GM12878 (cell line): ENCODE measurements around the gene PPP4R3B. TPM values are rescaled to one million over a fixed set of nuclear protein-coding genes. Genes with fewer than 3 reads are reported as not detected.
"Not testable (repeated sequence)": the region's sequence is repeated elsewhere in the genome, so short reads cannot be mapped to it uniquely, and the experiment has no call there.

Experiments
- ATAC-seq: fragments of 200-7000 bp; cut with Tn5 transposase; 3 replicates; pipeline ENCODE4 v1.9.1; 2020; ENCODE audit warnings: mild to moderate bottlenecking, moderate library complexity
- BruUV-seq: library from RNA; stranded (reverse); fragments of 400-500 nt; replicated peaks from 2 replicates; lab custom pipeline; 2021; lab: Mats Ljungman, UMichigan
- CTCF ChIA-PET: fragments of 300-600 bp; sonication (Branson Sonifier 250); formaldehyde crosslinking; extraction: SDS; loops from one replicate; lab custom pipeline; 2021; ENCODE audit warnings: inconsistent platforms; lab: Yijun Ruan, JAX
- POLR2A ChIA-PET: fragments of 350-600 bp; formaldehyde crosslinking; extraction: SDS; loops from one replicate; lab custom pipeline; 2021; ENCODE audit warnings: inconsistent platforms; lab: Charles Lee
- RAD21 ChIA-PET: fragments of 300-600 bp; sonication (Branson Sonifier 250); formaldehyde crosslinking; loops from one replicate; lab custom pipeline; 2023; ENCODE audit warnings: antibody characterized with exemption; ENCODE audit not compliant: unreplicated experiment; lab: Charles Lee
- SMC1A ChIA-PET: fragments of 300-600 bp; sonication (Branson Sonifier 250); formaldehyde crosslinking; loops from one replicate; lab custom pipeline; 2023; ENCODE audit not compliant: unreplicated experiment, uncharacterized antibody; lab: Charles Lee
- DNase-seq: peaks from one replicate; pipeline ENCODE4 v3.0.0-alpha.2; 2011; ENCODE audit warnings: low read depth, low spot score
- FAIRE-seq: peaks from 3 replicates; lab custom pipeline; 2011; peaks lifted over from hg19 to GRCh38; lab: Jason Lieb, UNC
- H2AFZ ChIP-seq: 2 replicates; pipeline ENCODE4 v1.6.0; 2011; ENCODE audit warnings: low read depth, low read length, control low read depth; ENCODE audit not compliant: control insufficient read depth
- H3K27ac ChIP-seq: 2 replicates; pipeline ENCODE4 v1.5.1; 2011; ENCODE audit warnings: control low read depth; ENCODE audit not compliant: control insufficient read depth, insufficient read depth
- H3K27me3 ChIP-seq, 2 experiments: replicated peaks in 1 of 2; 2 replicates each; pipeline versions ENCODE4 v1.6.0 to v1.6.1; 2011; ENCODE audit warnings: low read length in 1 of 2; ENCODE audit not compliant: control insufficient read depth in 2 of 2, insufficient read depth in 2 of 2
- H3K36me3 ChIP-seq, 2 experiments: 2 replicates each; pipeline ENCODE4 v1.5.1; 2011; ENCODE audit warnings: low read length in 1 of 2; ENCODE audit not compliant: control insufficient read depth in 2 of 2, insufficient read depth in 2 of 2
- H3K4me1 ChIP-seq: 2 replicates; pipeline ENCODE4 v1.6.1; 2011; ENCODE audit warnings: mild to moderate bottlenecking, low read length, moderate library complexity, mixed read lengths; ENCODE audit not compliant: control insufficient read depth, insufficient read depth
- H3K4me2 ChIP-seq: 2 replicates; pipeline ENCODE4 v1.6.0; 2011; ENCODE audit warnings: control low read depth; ENCODE audit not compliant: control insufficient read depth, insufficient read depth
- H3K4me3 ChIP-seq: fragments of 200-600 bp; sonication (generic); 2 replicates; pipeline ENCODE4 v1.5.1; 2016
- H3K79me2 ChIP-seq: 2 replicates; pipeline ENCODE4 v1.6.0; 2011; ENCODE audit warnings: low read length; ENCODE audit not compliant: control insufficient read depth, insufficient read depth
- H3K9ac ChIP-seq: 2 replicates; pipeline ENCODE4 v1.8.0; 2011; ENCODE audit warnings: low read length, control low read depth, mixed read lengths; ENCODE audit not compliant: control insufficient read depth, insufficient read depth
- H3K9me3 ChIP-seq: replicated peaks from 3 replicates; pipeline ENCODE4 v1.5.1; 2011; ENCODE audit warnings: mild to moderate bottlenecking, low read length; ENCODE audit not compliant: control insufficient read depth, insufficient read depth
- H4K20me1 ChIP-seq: 2 replicates; pipeline ENCODE4 v1.6.0; 2011; ENCODE audit not compliant: control insufficient read depth, insufficient read depth
- PAX5 ChIP-seq: IDR thresholded peaks from 2 replicates; pipeline ENCODE4 v1.6.1; 2011; ENCODE audit warnings: low read depth, low read length, borderline replicate concordance
- WGBS: methylation state at CpG from one replicate; pipeline ENCODE4 v1.1.6; 2016; ENCODE audit warnings: low lambda C conversion rate; ENCODE audit not compliant: insufficient replicate concordance, insufficient coverage; ENCODE audit errors: missing lambda C conversion rate; 5-methylcytosine and 5-hydroxymethylcytosine counted together
- in situ Hi-C: fragments of 300-500 bp; cut with MboI; formaldehyde crosslinking; loops from 9 replicates; pipeline ENCODE4 v1.14.3; 2018; ENCODE audit warnings: mixed read lengths
- intact Hi-C: fragments of 100-400 bp; cut with micrococcal nuclease; formaldehyde crosslinking; loops from one replicate; pipeline ENCODE4 v1.14.2; 2022; ENCODE audit not compliant: unreplicated experiment
- polyA plus RNA-seq, 11 experiments: library from polyadenylated mRNA; depleted of rRNA in 4 of 11; unstranded in 6 of 11; stranded (reverse) in 5 of 11; fragments of >200 nt; fragmentation: Nextera tagmentation in 4 of 11; fragmentation: Illumina TruSeq in 1 of 11; extraction: Ambion mirVana in 4 of 11; extraction: Trizol in 1 of 11; gene quantifications; 1 replicate in 1 of 11; 2 replicates in 10 of 11; pipeline versions ENCODE4 v1.2.1 to v1.2.3, GENCODE V29; 2011 to 2016; ENCODE audit warnings: inconsistent platforms in 2 of 11, missing spikeins in 2 of 11, low read depth in 1 of 11
- total RNA-seq, 4 experiments: library from RNA; depleted of rRNA in 3 of 4; stranded (reverse); fragments of >200 nt in 3 of 4; fragmentation: Illumina TruSeq in 1 of 4; extraction: Trizol in 1 of 4; gene quantifications; 2 replicates each; pipeline versions ENCODE4 v1.2.1 to v1.2.3, GENCODE V29; 2013 to 2021

Gene PPP4R3B
- total and polyA plus RNA-seq, 10 of the 15 experiments (the other 5 are each of a cell fraction or from before 2014, with no cell fraction given): 10.9 to 70.1 (median 49.2) TPM

DNA sequence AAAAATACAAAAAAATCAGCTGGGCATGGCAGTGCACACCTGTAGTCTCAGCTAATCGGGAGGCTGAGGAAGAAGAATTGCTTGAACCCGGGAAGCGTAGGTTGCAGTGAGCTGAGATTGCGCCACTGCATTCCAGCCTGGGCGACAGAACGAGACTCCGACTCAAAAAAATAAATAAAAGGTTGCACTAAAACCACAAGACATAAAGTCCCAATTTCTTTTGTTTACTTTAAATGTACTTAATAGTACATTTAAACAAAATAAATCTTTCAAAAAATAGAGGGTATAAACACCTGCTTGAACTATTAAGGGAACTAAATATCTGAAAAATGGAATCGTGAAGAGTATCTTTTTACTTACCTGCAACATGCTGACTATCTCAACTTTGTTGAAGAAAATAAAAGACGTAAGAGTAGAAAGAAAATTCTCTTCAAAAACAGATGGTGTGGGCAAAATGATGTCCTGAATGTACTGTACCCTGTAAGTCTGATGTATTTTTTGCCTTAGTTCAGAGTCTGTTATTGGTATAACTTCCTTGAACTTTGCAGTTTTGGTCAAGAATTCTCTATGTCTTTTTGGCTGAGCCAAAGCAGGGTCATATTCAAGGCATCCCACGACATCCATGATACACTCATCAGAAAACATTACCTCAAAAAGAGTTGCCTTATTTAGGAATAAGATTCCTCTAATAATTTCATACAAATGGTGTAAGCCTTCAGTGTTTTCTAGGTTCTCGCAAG, 19.2 kb downstream of the PPP4R3B start:
- Histone ChIP-seq H3K9ac (no peak overlapping the region), H3K36me3 (peaks cover 3 to 24% of the 10 kb centered on the region in 2 experiments), H3K9me3 (no peaks in the 10 kb centered on the region), H2AFZ (no peak overlapping the region), H3K4me3 (no peak overlapping the region), H4K20me1 (no peaks in the 10 kb centered on the region), H3K4me2 (no peak overlapping the region), H3K27ac (no peak overlapping the region), H3K79me2 (peaks cover 7% of the 10 kb centered on the region), H3K27me3 (no peaks in the 10 kb centered on the region), H3K4me1 (no peaks in the 10 kb centered on the region)
- intact Hi-C loops (no loop called here), in situ Hi-C loops (no loop called here)
- 90% methylated on average over 11 of the region's 11 CpGs for WGBS
- no peak for TF ChIP-seq PAX5
- ChIA-PET POLR2A (no interaction called here), SMC1A (interaction anchor here (1.3 kb wide), 1 partner anchor 15 kb away, joined by 3 read pairs; no protein-coding TSS in a partner anchor), RAD21 (no interaction called here), CTCF (interaction anchor here (0.7 kb wide), 1 partner anchor 11 kb away, joined by 3 read pairs; no protein-coding TSS in a partner anchor)
- BruUV-seq: TSS peak; percentile 38
- no peak for DNase-seq
- no peak for FAIRE-seq
- no peak for ATAC-seq

DNA sequence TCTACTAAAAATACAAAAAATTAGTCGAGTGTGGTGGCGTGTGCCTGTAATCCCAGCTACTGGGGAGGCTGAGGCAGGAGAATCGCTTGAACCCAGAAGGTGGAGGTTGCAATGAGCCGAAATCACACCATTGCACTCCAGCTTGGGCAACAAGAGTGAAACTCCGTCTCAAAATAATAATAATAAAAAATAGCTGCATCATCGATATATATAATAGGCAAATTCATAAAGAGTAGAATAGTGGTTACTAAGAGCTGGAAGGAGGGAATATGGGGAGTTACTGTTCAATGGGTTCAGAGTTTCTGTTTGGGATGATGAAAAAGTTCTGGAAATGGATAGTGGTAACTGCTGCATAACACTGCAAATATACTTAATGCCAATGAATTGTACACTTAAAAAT, 20.6 kb downstream of the PPP4R3B start:
- SMC1A ChIA-PET: interaction anchor here (1.1 kb wide), 1 partner anchor 23 kb away, joined by 3 read pairs; no protein-coding TSS in a partner anchor
- CTCF ChIA-PET: interaction anchor here (0.9 to 1.0 kb wide), 2 partner anchors 15 to 20 kb away, joined by 3 read pairs; no protein-coding TSS in a partner anchor
- RAD21 ChIA-PET, ATAC-seq, H3K9ac ChIP-seq, DNase-seq, FAIRE-seq, H3K4me2 ChIP-seq, in situ Hi-C loops, H3K27me3 ChIP-seq, H2AFZ ChIP-seq, BruUV-seq, H3K9me3 ChIP-seq, H3K79me2 ChIP-seq, POLR2A ChIA-PET, intact Hi-C loops, H3K4me3 ChIP-seq, H3K4me1 ChIP-seq, H4K20me1 ChIP-seq, H3K27ac ChIP-seq: not testable (repeated sequence)
- peaks cover 0 to 21% of the 10 kb centered on the region in 2 experiments; a peak in 3 of 4 replicates for H3K36me3 ChIP-seq
- WGBS: 92% methylated on average over 6 of the region's 6 CpGs
